Sigmoid colon (tissue), 7 donors: ENCODE results near the gene NOTUM. TPM values are rescaled to one million over a fixed set of nuclear protein-coding genes. Genes with fewer than 3 reads are reported as not detected.

Source experiments
- DNase-seq: peaks from one replicate; pipeline ENCODE4 v3.0.0-alpha.2; 2019
- H3K27ac ChIP-seq, 4 donors: fragments of 200-600 bp; sonication (generic); one replicate each; pipeline ENCODE4 v1.5.1; 2016 to 2019; ENCODE audit warnings: mild to moderate bottlenecking in 1 of 4
- H3K27me3 ChIP-seq, 3 donors: fragments of 200-600 bp; sonication (generic); one replicate each; pipeline ENCODE4 v1.5.1; 2019; ENCODE audit warnings: mild to moderate bottlenecking in 1 of 3
- H3K36me3 ChIP-seq, 4 donors: fragments of 200-600 bp; sonication (generic); one replicate each; pipeline ENCODE4 v1.5.1; 2016 to 2019
- H3K4me1 ChIP-seq, 4 donors: fragments of 200-600 bp; sonication (generic); one replicate each; pipeline ENCODE4 v1.5.1; 2017 to 2019
- H3K4me3 ChIP-seq, 4 donors: fragments of 200-600 bp; sonication (generic); one replicate each; pipeline ENCODE4 v1.5.1; 2017 to 2019; ENCODE audit warnings: mild to moderate bottlenecking in 2 of 4, moderate library complexity in 1 of 4
- H3K9me3 ChIP-seq, 4 donors: fragments of 200-600 bp in 3 of 4; sonication (generic) in 3 of 4; one replicate each; pipeline versions ENCODE4 v1.5.1 to v1.6.1; 2013 to 2019
- CTCF ChIP-seq, 4 experiments: fragments of 450-650 bp in 3 of 4; fragments of 200-600 bp in 1 of 4; IDR thresholded peaks; one replicate each; pipeline ENCODE4 v1.5.1; 2016 to 2019; ENCODE audit warnings: antibody characterized with exemption in 4 of 4, mild to moderate bottlenecking in 3 of 4, moderate library complexity in 2 of 4
- EP300 ChIP-seq, 4 donors: sonication (generic); formaldehyde crosslinking; IDR thresholded peaks; one replicate each; pipeline ENCODE4 v1.6.1; 2017; ENCODE audit warnings: antibody characterized with exemption in 4 of 4
- POLR2A ChIP-seq, 2 donors: fragments of 450-650 bp; IDR thresholded peaks; one replicate each; pipeline ENCODE4 v1.6.1; 2016; ENCODE audit warnings: antibody characterized with exemption in 2 of 2, mild to moderate bottlenecking in 2 of 2, moderate library complexity in 2 of 2
- POLR2AphosphoS5 ChIP-seq, 4 donors: sonication (generic); formaldehyde crosslinking; IDR thresholded peaks; one replicate each; pipeline ENCODE4 v1.6.1; 2017; ENCODE audit warnings: antibody characterized with exemption in 4 of 4
- WGBS, 2 donors: extraction: QIAGEN DNeasy Blood & Tissue Kit; methylation state at CpG; one replicate each; pipeline ENCODE4 v1.1.7; 2013; 5-methylcytosine and 5-hydroxymethylcytosine counted together
- intact Hi-C: fragments of 100-400 bp; cut with DNase I; formaldehyde crosslinking; loops from one replicate; pipeline ENCODE4 v1.15.1; 2023
- polyA plus RNA-seq, 3 donors: library from polyadenylated mRNA; stranded (reverse); fragments of 200-250 nt; gene quantifications; one replicate each; pipeline ENCODE4 v1.2.3, GENCODE V29; 2013
- total RNA-seq, 4 donors: library from RNA; depleted of rRNA; stranded (reverse); fragments of >200 nt; gene quantifications; one replicate each; pipeline ENCODE4 v1.1.0, GENCODE V29; 2016
- donor health status: healthy with polysubstance abuse.
- donor health status: Bipolar disorder and iron deficiency.
- donor health status: healthy.

Gene NOTUM
- total and polyA plus RNA-seq, 7 donors = 0.22 TPM; not detected in 6

- Histone ChIP-seq H3K4me3 (no peak overlapping the region), H3K27me3 (no peaks in the 10 kb centered on the region), H3K4me1 (peaks cover 0 to 15% (median 13%) of the 10 kb centered on the region in 4 donors), H3K9me3 (no peaks in the 10 kb centered on the region), H3K36me3 (peaks cover 10 to 34% (median 17%) of the 10 kb centered on the region in 4 donors), H3K27ac (no peak overlapping the region)
- WGBS, 2 donors = 93 to 95% methylated on average over 12 of the region's 12 CpGs
- no peak for DNase-seq
- intact Hi-C loops = no loop called here
- TF ChIP-seq CTCF (IDR thresholded peaks at IDR 0.05) = no peak
- no peak for TF ChIP-seq EP300 (IDR thresholded peaks at IDR 0.05)
- no peak for TF ChIP-seq POLR2A (IDR thresholded peaks at IDR 0.05)
- no peak for TF ChIP-seq POLR2AphosphoS5 (IDR thresholded peaks at IDR 0.05)
These were observed 51.8 kb downstream of the NOTUM start for GRCh38 chr17:81909231-81909630.

DNA sequence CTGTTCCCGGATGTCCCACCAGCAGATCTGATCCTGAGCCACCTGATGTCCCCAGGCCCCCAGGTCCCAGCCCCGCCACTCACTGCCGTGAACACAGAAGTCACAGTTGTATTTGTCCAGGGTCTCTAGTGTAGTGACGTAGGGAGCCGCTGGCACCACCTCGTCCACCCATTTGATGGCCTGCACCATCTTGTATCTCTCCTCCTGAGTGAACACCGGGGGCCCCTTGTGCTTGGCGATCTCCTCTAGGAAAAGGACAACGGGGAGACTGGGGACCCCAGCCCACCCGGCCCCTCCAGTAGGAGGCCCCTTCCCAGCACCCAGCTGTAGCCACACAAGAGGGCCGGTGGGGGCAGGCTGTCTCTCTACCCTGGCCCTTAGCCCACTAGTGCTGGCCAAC is 52.2 kb downstream of the NOTUM start:
- no peaks in the 10 kb centered on the region for H3K9me3 ChIP-seq
- TF ChIP-seq EP300 (IDR thresholded peaks at IDR 0.05) (no peak), CTCF (IDR thresholded peaks at IDR 0.05) (no peak), POLR2A (IDR thresholded peaks at IDR 0.05) (no peak), POLR2AphosphoS5 (IDR thresholded peaks at IDR 0.05) (no peak)
- no peak overlapping the region for H3K27ac ChIP-seq
- WGBS, 2 donors = 95 to 96% methylated on average over 11 of the region's 11 CpGs
- no peak overlapping the region for H3K4me3 ChIP-seq
- no peak for DNase-seq
- H3K4me1 ChIP-seq = peaks cover 0 to 15% (median 13%) of the 10 kb centered on the region in 4 donors
- peaks cover 5 to 31% (median 12%) of the 10 kb centered on the region in 4 donors for H3K36me3 ChIP-seq
- H3K27me3 ChIP-seq = no peaks in the 10 kb centered on the region
- intact Hi-C loops = no loop called here

DNA sequence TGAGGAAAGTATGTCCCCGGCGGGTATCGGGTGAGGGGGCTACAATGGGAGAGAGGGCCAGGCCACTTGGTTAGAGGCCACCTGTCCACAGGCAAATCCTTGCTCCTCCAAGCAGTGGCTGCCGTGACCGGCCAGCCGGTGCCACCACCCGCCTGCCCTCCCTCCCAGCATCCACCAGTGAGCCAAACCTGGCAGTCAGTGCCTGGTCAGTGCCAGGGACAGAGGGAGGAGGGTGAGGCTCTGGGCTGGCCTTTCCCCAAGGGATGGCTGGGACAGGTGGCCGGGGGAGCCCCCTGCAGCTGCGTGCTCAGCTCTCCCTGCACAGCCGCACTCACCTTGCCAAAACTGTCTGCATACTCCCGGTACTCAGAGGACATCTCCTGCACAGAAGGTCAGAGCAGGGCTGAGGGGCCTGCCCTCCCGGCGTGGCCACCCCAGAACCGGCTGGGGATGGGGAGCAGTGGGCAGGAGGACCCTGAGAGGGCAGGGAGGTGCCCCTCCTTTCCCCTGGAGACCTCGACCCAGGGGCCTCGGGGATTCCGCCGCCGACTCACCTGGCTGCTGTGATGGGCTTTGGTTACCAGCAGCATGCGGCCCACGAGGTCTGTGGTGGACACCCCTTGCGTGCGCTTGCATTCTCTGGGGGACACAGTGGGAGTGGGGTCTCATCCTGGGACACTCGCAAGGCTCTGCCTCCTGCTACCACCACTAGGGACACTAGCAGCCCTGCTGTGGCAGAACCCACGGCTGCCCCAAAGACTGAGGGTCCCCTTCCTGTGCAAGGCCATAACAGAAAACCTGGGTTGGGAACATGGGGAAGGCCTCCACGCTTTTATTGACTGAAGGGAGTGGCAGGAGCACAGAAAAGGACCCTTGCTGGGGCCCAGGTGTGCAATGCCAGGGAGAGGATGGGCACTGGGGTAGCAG is 53.5 kb downstream of the NOTUM start:
- TF ChIP-seq POLR2AphosphoS5 (IDR thresholded peaks at IDR 0.05) (no peak), CTCF (IDR thresholded peaks at IDR 0.05) (no peak), POLR2A (IDR thresholded peaks at IDR 0.05) (no peak), EP300 (IDR thresholded peaks at IDR 0.05) (no peak)
- no peak for DNase-seq
- Histone ChIP-seq H3K4me3 (no peak overlapping the region), H3K27ac (no peak overlapping the region), H3K9me3 (no peaks in the 10 kb centered on the region), H3K4me1 (peaks cover 0 to 20% (median 17%) of the 10 kb centered on the region in 4 donors), H3K27me3 (peaks cover 0 to 11% (median 8%) of the 10 kb centered on the region in 3 donors), H3K36me3 (peaks cover 0 to 18% (median 3%) of the 10 kb centered on the region in 4 donors)
- intact Hi-C loops = no loop called here
- 93 to 94% methylated on average over 26 of the region's 26 CpGs for WGBS, 2 donors

DNA sequence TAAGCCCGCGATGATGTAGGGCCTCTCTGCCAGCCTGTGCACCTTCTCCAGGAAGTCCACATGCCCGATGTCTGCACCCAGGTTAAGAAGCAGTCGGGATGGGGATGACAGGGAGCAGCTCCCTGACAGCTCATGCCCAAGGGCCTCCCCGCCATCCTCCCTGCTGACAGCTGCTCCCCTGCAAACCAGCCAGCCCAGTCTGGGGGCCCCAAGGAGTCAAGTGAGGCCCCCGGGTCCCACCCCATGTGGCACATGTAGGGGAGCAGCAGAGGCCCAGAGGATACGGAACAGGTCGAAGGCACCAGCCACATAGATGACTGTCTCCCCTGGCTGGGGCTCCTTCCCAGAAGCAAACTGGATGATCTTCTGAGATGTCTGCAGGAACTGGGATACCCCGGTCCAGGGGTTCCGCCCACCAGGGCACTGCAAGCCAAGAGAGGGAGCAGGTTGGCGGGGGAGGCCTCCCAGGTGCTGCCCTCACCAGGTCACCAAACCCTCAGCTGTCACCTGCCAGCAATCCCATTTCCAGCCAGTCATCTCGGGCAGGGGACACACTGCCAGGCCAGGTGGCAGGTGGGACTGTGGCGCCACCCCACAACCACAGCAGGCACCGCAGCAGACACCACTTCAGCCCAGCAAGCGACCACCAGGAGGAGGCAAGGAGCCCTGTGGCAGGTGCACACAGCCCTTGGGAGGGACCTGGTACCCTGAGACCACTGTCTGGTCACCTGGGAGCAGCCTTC is 54.3 kb downstream of the NOTUM start:
- Histone ChIP-seq H3K4me3 (no peak overlapping the region), H3K36me3 (peaks cover 0 to 12% (median 2%) of the 10 kb centered on the region in 4 donors), H3K4me1 (peaks cover 0 to 25% (median 23%) of the 10 kb centered on the region in 4 donors), H3K27ac (no peak overlapping the region), H3K27me3 (peaks cover 2 to 19% (median 16%) of the 10 kb centered on the region in 3 donors), H3K9me3 (no peaks in the 10 kb centered on the region)
- TF ChIP-seq POLR2A (IDR thresholded peaks at IDR 0.05) (no peak), CTCF (IDR thresholded peaks at IDR 0.05) (no peak), POLR2AphosphoS5 (IDR thresholded peaks at IDR 0.05) (no peak), EP300 (IDR thresholded peaks at IDR 0.05) (no peak)
- WGBS, 2 donors = 87 to 91% methylated on average over 15 of the region's 15 CpGs
- intact Hi-C loops = no loop called here
- DNase-seq = no peak
